ENCODE results near the gene CRTC1.

GRCh38 chr19:18796239-18796638, 112.8 kb downstream of the CRTC1 start:
- TF ChIP-seq CTCF (IDR thresholded peaks at IDR 0.05; ENCODE audit: insufficient read depth, low read length, poor library complexity, severe bottlenecking) (no peak), EZH2phosphoT487 (conservative IDR thresholded peaks at IDR 0.05; ENCODE audit: low read length) (no peak)

Measured in SU-DHL-6 (cell line).